HG02970 (cell line): ENCODE measurements around the gene SUDS3.
"Not testable (repeated sequence)": the region's sequence is repeated elsewhere in the genome, so short reads cannot be mapped to it uniquely, and the experiment has no call there.

Source experiments
- ATAC-seq: cut with Tn5 transposase; IDR thresholded peaks from one replicate; pipeline ENCODE4 v1.9.1; 2021; ENCODE audit warnings: mild to moderate bottlenecking, moderate library complexity, moderate number of reproducible peaks; ENCODE audit not compliant: unreplicated experiment, low FRiP score

The SUDS3 gene, protein sequence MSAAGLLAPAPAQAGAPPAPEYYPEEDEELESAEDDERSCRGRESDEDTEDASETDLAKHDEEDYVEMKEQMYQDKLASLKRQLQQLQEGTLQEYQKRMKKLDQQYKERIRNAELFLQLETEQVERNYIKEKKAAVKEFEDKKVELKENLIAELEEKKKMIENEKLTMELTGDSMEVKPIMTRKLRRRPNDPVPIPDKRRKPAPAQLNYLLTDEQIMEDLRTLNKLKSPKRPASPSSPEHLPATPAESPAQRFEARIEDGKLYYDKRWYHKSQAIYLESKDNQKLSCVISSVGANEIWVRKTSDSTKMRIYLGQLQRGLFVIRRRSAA

DNA sequence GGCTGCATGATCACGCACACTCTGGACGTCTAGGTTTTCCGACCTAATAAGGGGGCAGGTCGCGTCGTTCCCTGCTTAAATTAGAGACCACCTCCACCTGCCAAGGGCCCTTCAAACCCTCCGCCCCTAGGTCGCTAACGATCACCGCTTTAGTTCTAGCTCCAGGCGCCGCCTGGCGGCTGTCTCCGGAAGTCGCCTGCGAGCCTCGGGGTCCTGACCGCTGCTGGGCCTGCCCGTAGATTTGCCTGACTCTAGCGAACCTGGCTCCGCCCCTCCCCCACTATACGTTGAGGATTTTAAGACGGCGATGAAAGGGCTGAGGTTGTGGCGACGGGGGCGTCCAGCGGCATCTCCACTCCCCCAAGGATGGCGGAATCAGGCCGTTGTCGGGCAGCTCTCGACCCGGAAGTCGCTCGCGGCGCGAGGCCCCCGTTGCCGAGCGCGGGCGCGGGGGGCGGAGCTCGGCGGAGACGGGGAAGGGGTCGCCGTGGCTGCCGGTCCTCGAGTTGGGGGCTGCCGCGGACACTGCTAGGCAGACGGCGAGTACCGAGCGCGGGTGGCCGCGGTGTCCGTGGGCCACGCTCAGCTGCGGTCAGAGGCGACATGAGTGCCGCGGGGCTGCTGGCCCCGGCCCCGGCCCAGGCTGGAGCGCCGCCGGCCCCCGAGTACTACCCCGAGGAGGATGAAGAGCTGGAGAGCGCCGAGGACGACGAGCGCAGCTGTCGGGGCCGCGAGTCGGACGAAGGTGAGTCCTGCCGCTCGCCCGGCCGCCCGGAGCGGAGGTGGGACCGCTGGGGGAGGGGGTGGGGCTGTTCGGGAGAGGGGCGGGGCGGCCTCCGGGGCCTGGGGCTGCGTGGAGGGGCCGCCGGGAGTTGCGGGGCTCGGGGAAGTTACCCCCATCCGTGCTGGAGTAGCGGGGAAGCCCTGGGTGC is at the start of gene SUDS3:
SUDS3 (plus strand) TSS at position 467 of the 932 bp plus-strand sequence; CDS start at position 604, 137 bp downstream.
- peak; percentile 31 for ATAC-seq

DNA sequence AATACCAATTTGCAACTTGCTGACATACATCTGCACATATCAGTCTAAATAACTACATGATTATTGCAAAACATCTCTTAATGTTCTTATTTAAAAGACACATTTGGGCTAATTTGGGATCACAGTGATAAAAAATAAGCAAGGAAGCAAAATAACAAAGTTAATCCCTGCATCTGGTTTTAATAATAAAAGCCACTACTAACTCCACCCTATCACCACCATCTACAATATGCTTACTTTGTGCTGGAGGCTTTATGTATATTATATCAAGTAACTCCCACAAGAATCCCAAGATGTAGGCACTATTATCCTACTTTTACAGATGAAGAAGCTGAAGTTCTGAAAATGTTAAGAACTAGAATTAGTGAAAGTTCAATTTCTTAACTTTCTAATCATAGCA is 49.4 kb upstream of the SUDS3 start:
- no peak for ATAC-seq

DNA sequence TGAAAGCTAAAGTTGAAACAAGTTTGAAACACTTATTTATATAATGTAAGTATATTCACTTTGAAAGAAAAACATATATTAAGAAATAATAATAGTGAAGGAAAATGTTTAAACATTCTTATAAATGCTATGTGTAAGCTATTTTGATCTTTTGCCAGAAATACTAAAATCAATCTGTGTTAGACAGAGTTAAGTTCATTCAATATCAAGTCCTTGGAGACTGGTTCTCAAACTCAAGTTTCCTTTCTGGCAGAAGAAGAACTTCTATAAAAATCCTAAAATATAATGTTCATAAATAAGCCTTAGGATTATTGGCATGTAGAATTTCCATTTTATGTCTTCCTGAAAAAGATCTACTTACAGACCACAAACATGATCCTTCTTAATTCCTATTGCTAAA is 49.0 kb upstream of the SUDS3 start:
- no peak for ATAC-seq

DNA sequence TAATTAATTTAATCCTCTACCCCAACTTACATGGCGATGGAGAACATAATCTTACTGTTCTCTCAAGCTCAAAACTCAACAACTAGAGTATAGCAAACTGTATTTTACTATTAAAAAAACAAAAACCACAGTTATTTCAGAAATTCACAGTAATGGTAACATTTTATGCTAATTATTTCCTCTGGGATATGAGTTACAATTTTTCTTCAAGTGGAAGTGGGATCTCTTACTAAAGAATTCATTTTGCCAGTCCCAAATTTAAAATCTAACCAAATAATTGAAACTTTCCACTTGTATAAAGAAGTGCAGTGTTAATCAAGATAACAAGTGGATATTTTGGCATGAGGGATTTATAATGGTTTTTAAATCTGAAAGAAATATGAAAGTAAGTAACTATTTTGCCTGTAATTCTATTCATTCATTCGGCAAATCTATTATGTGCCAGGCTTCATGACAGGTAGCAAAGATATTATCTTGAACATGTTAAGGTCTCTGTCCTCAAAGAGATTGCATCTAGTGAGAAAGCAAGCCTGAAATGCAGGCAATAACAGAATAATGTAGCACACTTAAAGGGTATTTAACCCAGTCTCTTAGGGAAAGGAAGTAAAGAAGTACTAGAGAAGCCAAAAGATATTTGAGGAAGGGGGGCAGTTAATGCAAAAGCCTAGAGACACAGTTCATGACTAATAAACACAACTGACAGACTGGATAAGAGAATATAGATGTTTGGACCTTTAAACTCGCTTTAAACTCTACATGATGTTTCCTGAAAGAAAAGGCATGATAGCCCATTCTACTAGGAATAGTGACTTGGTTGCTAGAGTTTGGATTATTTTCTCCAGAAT is 47.6 kb upstream of the SUDS3 start:
- no peak for ATAC-seq

DNA sequence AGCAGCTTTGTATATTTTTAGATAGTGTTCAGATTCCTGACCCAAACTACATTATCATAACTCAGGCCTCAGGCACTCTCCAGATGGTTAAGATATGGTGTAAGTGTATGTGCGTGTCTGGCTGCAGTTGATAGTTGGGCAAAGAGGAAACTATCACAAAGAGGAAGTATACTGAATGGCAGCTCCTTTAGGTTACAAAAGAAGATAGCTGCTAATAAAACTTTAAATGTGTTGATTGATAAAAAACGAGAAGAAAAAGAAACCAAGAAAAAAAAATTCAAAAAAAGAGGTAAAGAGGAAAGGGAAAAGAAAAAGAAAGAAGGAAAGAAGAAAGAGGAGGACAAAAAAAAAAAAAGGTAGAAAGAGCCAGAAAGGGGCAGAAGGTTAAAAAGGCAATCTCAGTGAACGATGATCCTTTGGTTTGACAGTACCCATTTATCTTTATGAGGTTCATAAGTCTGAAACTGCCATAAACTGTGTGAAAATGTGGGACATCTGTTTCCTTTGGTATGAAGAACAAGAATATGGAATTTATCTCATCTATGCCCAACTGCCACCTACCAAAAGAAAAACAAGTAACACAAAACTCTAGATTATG is 45.8 kb upstream of the SUDS3 start:
- no peak for ATAC-seq

DNA sequence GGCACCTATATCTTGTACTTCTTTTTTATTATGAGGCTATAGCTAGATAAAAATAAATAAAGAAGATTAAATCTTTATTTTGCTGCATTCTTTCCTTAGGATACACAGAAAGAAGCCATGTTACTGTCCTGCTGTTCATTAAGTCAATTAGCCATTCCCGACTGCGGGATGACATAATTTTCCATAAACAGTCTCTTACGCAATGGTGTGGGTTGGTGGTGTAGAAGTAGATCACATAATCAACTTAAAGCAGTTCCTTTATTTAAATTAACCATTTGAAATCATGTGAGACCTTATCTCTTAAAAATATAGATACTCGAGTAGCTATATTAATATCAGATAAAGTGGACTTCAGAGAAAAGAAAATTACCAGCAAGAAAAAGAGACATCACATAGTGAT is 43.8 kb upstream of the SUDS3 start:
- no peak for ATAC-seq

DNA sequence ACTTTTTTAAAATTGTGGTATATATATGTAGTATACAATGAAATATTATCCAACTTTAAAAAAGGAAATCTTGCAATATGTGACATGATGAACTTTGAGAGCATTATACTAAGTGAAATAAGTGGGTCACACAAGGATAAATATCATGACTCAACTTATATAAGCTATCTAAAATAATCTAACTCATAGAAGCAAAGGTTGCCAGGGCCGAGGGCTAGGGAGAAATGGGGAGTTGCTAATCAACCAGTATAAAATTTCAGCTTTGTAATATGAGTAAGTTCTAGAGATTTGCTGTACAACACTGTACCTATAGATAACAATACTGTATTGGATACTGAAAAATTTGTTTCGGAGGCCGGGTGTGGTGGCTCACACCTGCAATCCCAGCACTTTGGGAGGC is 42.1 kb upstream of the SUDS3 start:
- no peak for ATAC-seq

DNA sequence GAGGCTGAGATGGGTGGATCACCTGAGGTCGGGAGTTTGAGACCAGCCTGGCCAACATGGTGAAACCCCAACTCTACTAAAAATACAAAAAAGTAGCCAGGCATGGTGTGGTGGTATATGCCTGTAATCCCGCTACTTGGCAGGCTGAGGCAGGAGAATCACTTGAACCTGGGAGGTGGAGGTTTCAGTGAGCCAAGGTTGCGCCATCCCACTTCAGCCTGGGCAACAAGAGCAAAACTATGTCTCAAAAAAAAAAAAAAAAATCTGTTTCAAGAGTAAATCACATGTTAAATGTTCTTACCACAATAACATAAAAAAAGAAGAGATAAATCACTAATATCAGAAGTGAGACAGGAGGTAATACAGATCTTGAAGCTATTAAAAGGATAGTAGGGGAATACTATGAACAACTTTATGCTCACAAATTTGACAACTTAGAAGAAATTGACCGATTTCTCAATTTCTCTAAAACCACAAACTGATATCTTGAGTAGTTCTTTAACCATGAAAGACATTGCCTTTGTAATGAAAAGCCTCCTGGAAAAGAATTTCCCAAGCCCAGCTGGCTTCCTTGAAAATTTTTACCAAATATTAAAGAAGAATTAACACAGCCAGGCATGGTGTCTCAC is 41.3 kb upstream of the SUDS3 start:
- ATAC-seq, result no peak

DNA sequence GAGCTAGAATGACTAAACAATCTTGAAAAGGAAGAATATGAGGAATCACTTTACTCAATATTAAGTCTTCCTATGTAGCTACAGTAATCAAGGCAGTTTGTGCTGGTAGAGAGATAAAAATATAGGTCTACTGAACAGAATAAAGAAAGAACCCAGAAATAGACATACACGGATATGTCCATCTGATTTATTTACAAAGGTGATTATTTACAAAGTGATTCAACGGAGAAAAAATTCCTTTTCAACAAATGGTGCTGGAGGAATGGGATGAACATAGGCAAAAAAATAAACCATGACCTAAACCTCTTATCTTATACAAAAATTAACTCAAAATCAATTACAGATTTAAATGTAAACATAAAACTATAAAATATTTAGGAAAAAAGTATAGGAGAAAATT is 40.2 kb upstream of the SUDS3 start:
- ATAC-seq, result no peak

DNA sequence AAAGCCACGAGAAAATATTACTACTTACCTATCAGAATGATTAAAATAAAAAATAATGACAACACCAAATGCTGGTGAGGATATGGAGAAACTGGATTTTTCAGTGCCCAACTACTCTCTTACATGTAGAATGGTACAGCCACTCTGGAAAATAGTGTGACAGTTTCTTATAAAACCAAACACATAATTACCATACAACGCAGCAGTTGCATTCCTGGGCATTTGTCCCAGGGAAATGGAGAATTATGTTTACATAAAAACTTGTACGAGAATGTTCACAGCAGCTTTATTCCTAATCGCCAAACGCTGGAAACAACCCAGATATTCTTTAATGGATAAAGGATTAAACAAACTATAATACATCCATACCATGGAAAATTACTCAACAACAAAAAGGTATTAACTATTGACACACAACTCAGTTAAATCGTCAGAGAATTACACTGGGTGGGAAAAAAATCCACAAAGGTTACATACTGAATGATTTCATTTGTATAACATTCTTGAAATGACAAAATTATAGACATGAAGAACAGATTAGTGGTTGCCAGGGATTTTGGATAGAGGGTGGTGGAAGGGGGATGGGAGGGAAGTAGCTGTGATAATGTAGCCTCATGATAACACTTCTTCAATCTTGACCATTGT is 39.0 kb upstream of the SUDS3 start:
- ATAC-seq, result no peak

DNA sequence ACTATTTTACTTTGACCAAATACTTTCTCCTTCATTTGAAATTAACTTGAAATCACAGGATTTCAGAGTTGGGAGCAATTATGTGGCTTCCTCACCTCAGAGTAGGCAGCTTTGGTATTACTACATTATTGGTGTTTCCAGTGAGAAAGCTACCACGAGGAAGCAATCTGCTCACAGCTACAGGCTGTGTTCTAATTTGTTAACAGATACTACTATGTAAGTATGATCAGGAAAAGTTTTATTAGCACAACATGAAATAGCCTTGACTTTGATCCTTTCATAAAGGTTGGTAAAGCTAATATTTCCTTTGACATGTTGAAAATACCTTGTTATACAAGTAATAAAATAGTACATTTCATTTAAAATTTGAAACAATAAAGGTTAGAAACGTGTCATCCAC is 34.3 kb upstream of the SUDS3 start:
- ATAC-seq, result no peak

DNA sequence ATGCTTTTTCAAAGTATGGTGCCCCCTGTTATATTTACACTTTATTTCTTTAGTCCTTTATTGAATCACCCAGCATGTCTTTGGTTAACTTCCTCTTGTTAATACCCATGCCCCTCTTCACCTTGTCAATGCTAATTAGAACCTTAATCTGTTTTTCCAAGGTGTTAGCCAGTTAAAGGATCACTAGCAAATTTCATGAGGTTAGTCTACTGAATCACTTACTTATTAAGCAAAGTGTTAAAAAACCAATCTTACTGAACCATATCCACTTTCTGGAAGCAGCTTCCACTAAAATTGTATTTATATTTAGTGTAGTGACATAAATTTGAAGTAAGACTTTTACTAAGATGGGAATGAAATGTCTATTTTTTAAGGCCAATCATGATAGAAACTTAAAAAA is 31.5 kb upstream of the SUDS3 start:
- no peak for ATAC-seq

DNA sequence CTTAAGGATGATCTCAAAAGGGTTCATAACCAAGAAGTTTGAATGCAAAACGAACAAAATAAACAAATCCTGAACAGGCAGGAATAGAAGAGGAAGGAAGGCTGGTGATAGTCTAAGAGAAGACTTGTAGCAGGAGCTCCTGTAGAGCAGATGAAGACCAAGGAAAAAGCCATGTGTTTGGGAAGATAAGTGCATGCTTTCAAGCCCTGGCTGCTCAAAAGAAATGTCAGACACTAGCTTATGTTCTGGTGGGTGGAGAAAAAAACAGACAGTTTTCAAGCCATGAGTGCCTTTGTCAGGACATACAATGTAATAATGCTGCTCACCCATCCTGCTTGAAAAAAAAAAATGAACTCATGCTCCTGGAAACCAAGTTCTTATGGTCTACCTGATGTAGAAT is 31.0 kb upstream of the SUDS3 start:
- no peak for ATAC-seq

DNA sequence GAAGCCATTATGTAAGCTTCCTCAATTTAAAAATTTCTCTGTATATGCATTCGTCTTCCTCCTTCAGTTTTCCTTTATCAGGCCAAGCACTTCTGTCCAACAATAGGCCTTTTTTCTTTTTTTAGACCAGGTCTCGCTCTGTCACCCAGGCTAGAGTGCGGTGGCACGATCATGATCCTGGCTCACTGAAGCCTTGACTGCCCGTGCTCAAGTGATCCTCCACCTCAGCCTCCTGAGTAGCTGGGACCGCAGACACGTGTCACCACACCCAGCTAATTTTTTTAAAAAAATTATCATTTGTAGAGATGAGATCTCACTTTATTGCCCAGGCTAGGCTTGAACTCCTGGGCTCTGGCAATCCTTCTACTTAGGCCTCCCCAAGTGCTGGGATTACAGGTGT is 29.5 kb upstream of the SUDS3 start:
- ATAC-seq, result no peak

DNA sequence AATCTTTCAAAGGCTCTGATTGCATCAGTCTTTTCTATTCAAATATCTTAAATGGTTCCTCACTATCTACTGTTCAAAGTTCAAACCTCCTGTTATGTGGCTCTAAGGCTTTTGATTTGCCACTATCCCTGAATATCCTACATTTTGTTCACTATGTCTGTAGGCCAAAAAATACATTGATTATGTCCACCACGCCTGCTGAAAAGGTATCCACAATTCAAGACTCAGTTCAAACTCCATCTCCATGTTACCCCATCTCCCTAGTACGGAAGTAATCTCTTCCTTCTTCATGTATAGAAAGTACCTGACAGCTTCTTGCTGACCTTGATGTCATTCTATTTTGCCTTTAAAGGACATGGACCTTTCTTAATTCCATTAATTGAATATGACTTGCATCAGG is 28.4 kb upstream of the SUDS3 start:
- ATAC-seq, result no peak

DNA sequence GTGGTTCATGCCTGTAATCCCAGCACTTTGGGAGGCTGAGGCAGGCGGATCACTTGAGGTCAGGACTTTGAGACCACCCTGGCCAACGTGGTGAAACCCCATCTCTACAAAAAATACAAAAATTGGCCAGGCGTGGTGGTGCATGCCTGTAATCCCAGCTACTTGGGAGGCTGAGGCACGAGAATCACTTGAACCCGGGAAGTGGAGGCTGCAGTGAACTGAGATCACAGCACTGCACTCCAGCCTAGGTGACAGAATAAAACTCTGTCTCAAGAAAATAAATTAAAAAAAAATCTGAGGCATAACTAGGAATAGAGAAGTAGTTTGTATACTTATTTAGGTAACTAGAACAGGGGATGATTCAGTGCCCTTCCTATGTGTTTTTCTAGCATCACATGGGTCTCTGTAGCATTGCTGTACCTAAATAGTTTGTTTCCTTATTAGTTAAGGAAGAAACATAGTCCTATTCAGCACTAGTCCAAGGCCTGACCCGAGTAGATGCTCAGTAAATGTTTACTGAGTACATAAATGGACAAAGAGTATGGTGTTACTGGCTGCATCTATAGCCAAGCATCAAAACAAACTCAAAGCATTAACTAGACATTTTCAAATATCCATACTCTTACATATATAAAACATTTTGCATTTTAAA is 25.3 kb upstream of the SUDS3 start:
- ATAC-seq, result no peak

DNA sequence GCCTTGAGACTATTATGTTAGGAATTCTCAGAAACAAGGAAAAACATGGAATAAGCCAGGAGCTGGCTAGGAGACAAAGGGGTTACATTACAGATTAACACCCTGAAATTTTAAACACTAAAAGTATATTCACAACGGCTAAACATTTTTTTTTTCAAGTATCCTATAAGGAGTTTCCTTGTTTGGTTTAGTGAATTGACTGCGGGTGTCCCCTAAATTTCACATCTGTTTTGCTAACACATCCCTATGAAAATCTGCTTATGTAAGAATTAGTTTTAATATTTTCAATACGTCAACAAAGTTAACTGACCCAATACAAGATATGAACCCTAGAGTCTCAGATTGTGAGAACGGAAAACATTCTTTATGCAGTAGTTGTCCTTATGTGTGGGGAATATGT is 22.6 kb upstream of the SUDS3 start:
- no peak for ATAC-seq

DNA sequence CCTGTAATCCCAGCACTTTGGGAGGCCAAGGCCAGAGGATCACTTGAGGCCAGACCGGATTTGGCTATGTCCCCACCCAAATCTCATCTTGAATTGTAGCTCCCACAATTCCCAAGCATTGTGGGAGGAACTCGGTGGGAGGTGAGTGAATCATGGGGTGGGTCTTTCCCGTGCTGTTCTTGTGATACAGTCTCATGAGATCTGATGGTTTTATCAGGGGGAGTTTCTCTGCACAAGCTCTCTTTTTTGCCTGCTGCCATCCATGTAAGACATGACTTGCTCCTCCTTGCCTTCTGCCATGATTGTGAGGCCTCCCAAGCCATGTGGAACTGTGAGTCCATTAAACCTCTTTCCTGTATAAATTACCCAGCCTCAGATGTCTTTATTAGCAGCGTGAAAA is 21.9 kb upstream of the SUDS3 start:
- ATAC-seq, result not testable (repeated sequence)

DNA sequence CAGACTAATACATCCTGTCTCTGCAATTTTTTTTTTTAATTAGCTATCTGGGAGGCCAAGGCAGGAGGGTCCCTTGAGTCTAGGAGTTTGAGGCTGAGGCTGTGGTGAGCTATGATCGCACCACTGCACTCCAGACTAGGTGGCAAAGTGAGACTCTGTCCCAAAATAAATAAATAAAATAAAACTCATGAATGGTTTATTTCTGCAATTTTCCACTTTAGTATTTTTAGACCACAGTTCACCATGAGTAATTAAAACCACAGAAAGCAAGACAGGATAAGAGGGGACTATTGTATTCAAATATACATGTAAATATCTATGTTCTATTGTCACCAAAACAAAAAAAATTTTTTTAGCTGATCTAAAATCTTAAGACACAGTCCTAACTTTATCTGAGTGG is 21.5 kb upstream of the SUDS3 start:
- no peak for ATAC-seq
